Fibroblast of skin of right biceps (primary cell): ENCODE results near the gene PTOV1.

Source experiments
- DNase-seq: peaks from one replicate; pipeline ENCODE4 v3.0.0-alpha.2; 2013

Gene PTOV1

DNA sequence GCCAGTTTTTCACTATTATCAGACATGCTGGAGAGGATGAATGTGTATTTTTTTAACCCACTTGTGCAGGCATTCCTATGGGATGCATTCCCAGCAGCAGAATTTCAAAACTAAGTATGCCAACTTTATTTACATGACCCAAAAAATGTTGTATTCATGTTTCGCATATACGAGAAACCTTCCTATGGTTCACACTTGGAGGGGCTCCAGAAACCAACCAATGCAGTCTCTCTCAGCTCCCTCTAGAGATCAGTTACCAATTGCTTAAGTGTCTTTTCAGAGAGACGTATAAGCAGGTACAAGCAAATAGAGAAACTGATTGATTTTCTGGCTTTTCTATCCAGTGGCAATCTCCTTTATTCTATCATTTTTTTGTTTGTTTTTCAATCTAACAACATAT is 5.5 kb upstream of the PTOV1 start:
- DNase-seq: no peak

DNA sequence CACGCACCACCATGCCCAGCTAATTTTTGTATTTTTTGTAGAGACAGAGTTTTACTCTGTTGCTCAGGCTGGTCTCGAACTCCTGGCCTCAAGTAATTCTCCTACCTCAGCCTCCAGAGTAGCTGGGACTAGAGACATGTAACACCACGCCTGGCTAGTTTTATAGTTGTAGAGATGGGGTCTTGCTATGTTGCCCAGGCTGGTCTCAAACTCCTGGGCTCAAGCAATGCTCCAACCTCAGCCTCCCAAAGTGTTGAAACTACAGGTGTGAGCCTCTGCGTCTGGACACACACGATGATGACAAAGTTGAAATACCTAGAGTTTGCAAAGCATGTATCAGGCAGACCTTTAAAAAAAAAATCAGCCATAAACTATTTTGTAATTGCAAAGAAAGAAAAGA is 4.6 kb upstream of the PTOV1 start:
- DNase-seq: no peak

DNA sequence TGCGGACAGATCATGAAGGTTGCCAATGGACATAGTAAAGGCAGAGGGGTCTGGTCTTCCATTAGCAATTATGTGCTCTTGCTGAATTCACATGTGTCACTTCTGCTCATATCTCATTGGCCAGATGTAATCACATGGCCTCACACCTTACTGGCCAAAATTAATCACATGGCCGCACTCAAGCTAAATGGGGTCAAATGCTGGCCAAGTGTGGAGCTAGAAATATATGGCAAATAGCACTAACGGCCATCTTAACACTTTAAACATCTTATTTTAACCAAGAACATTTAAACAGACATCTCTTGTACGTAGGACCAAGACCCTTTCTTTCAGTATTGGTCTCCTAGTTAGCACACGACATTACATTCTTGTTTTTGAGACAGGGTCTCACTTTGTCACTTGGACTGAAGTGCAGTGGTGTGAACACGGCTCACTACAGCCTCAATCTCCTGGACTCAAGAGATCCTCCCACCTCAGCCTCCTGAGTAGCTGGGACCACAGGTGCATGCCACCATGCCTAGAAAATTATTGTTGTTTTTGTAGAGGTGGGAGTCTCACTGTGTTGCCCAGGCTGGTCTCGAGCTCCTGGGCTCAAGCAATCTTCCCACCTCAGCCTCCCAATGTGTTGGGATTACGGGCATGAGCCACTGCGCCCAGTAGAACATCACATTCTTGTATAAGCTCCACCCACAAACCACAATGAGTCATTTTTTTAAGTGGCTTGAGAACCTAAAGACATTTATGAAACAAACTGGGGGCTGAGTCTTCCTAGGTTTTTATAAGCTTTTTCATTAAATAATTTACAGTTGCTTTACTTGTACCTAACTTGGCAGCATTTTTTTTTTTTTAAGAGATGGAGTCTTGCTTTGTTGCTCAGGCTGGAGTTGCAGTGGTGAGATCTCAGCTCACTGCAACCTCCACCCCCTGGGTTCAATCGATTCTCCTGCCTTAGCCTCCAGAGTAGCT is 2.9 kb upstream of the PTOV1 start:
- DNase-seq: peak; percentile 88

DNA sequence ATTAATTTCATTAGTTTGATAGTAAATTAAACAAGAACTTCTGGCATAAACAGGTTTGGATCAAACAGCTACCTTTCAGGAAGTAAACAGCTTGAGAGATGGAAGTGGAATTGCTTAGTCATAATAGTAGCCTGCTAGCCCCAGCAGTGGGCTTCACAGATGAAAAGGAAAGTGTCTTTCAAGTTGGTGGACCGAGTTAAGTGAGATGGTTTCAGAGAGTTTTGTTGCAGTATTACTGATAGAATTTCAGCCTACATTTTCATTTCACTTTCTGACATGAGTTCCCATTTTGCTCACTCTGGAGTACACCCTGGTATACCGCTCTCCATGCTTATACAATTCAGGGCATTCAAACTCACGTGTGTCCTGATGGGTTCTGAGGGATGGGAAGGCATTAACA is 2.0 kb upstream of the PTOV1 start:
- no peak for DNase-seq

DNA sequence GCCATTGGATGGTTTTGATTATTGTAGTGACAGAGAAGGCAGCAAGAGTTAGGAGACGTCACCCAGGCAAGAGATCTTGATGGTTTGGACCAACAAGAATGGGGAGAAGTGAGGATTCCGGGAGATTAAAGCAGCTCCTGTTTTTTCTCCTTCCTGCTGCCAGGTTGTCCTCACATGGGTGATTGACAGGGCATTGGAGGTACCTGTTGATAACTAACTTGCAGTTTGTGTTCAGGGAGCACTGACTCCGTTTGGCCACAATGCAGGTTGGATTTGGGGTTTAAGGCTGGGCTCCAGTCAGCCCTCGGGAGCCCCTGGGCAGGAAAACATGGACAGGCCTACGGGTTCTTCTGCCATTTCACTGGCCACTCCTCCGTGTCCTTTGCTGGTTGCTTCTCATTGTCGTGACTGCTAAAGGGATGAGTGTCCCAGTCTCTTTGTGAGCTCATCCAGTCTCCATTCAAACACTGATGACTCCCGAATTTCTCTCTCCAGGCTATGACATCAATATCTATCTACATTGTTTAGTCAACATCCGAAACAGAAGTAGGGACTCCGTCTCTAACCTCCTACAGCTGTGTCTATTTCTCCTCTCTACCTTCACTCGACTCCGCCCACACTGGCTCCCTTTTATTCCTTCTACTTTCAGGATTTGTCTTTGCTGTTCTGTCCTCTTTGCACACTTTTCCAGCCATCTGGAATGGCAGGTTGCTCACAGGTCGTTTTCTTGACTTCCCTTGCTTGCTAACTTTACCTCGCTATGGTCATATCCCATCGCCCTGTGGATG is 1.3 kb upstream of the PTOV1 start:
- DNase-seq: no peak

DNA sequence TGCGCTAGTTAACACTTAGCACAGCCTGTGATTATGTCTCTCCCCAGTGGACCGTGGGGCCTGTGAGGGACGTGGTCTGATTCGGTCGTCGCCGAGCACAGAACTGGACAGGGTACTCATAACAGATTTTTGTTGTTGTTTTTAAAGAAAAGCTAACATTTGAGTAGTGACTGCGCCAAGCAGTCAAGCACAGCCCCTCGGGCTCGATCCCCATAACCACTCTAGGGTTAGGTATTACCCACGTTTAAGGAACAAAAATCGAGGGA is 805 bp upstream of the PTOV1 start:
- DNase-seq: no peak

DNA sequence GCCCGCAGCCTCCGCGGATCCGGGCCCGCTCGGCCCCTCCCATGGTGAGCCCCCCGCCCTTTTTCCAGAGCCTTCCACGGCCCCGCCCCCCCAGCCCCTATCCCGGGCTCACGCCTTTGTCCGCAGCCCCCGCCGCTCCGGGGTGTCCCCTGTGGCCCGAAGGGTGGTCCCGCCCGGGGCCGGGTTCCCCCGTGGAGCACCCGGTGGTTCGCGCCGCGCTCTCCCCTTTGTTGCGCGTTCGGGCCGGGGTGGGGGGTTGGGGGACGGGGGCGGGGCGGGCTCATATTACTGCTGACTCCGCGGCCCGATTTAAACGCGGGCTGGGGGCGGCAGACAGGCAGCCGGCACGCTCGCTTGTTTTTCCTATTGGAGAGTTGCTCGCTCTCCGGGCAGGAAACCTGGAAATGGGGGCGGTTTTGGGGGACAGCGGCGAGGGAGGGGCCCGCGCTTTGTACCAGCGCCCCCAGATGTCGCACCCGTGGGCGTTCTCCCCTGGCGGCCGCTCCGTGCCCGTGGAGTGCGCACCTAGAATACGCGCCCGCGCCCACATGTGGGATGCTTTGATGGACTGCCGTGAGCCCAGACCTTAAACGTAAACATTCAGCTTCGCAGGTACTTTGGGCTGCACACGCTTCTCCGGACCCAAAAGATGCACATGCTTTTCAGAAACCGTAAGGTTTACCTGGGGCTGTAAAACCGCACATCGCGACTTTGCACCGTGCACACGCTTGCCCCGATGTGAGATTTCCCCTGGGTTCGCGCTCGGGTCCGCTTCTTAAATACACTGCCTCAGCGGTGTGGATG is 699 bp downstream of the PTOV1 start:
- DNase-seq: peak; percentile 58

DNA sequence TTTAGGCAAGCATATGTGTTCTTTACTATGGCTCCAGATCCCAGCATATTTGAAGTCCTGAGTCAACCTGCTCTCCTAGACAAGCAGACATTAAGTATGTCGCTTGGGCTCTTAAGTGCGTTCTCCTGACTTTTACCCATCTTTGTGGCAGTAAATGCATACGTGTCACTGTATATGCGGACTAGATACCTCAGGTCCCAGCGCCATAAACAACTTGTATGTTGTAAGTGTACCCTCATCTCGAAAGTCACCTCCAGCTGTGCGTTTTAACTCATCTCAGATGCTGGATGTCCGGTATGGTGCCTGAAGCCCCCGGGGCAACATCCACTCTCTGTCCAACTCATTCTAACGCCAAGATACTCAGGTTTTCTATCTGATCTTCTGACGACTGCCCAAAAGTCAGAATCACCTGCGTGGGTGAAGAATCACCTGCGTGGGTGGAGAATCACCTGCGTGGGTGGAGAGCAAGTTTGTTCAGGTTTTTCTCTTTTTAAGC is 1.7 kb downstream of the PTOV1 start:
- DNase-seq: no peak

DNA sequence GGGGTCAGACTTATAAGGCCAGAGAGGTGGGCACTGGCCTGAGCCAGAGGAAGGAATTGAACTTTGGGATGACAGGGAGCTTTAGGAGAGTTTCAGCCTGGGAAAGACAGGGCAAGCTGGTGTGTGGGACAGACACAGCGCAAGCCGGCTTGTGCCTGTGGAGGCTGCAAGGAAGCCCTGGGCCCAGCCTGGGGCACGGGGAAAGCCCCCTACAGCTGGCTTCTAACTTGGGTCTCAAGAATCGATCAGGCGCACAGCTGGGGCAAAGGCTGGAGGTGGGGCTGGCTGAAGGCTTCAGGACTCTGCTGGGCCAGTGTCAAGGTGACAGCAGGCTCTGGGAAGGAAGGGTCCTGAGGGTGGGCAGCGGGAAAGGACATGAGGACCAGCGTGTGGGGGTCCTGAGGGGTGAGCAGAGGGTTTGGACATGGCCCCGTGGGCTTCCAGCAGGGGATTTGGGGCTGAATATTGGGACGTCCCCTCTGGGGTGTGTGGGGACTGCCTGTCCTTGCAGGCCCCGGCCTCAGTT is 3.0 kb downstream of the PTOV1 start:
- DNase-seq: no peak

DNA sequence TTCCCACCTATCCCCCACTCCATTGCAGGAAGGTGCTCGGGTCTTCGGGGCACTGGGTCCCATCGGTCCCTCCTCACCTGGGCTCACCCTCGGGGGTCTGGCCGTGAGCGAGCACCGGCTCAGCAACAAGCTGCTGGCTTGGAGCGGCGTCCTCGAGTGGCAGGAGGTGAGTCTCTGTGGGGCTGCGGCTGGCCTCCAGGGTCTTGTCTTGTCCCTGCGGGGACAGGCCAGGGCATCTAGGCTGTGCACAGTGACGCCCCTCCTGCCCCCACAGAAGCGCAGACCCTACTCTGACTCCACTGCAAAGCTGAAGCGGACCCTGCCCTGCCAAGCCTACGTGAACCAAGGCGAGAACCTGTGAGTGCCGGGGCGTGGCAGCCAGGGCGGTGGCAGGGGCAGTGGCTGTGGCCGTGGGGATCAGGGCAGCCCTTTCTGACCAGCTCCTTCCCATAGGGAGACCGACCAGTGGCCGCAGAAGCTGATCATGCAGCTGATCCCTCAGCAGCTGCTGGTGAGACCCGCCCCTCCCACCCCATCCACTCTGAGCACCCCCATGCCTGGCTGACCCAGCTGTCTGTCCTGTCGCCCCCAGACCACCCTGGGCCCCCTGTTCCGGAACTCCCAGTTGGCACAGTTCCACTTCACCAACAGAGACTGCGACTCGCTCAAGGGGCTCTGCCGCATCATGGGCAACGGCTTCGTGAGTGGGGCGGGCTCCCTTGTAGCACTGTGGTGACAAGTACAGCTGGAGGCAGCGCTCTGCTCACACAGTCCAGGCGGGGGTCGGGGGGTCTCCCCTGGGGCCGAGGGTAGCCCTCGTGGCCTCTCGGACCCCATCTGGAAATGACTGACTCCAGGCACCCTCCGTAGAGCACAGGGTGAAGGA is 3.7 kb downstream of the PTOV1 start:
- no peak for DNase-seq

DNA sequence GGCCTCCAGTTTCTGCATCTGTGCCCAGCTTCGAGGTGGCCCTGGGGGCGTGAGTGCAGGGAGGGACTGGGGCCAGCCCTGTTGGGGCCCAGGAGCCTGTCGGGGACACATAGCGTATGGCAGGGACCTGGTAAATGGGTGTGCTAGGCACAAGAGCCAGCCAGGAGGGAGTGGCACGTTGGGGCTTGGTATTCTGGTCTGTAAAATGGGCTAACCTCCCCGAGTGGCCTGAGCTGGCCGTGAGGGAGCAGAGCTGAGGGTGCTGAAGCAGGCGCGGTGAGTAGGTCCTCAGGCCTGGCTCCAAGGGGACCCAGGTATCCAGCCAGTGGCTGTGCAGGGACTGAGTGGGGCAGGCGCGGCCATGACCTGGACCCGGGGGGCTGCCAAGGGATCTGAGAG is 4.3 kb downstream of the PTOV1 start:
- no peak for DNase-seq

DNA sequence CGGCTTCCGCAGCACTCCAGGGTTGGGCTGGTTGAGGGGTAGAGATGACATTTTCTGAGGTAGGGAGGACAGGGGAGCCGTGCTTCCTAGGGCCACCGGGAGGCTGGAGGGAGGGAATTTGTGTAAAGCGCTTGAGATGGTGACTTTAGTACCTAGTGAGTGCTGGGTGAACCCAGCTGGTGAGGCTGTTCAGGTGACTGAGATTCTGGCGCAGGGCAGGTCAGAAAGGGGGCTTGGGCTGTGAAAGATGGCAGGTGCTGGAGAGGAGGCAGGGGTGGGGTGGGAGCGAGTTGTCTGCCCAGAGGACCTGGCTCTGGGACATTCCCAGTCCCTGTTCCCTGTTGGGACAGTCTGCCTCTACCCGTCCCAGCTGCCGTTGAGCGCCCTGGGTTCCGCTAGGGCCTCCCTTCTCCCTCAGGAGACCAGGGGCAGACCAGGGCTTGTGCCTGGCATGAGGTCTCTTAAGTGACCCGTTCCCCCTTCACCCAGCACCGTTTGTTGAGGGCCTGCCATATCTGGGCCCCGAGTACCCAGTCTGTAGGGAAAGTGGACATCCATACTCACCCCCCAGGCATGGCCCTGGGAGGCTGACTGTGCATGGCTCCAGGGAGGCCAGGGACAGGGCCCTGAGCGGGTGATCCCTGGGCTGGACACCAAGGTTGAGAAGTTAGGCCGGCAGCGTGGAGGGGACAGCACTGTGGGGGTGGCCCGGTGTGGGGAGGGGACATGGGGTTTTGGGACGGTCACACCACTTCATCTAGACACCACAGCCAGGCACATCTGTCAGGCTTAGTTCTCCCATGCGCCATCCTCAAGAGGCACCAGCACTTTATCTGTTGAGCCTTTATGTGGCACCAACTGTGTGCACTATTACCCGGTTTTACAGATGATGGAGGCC is 5.0 kb downstream of the PTOV1 start:
- DNase-seq: no peak

DNA sequence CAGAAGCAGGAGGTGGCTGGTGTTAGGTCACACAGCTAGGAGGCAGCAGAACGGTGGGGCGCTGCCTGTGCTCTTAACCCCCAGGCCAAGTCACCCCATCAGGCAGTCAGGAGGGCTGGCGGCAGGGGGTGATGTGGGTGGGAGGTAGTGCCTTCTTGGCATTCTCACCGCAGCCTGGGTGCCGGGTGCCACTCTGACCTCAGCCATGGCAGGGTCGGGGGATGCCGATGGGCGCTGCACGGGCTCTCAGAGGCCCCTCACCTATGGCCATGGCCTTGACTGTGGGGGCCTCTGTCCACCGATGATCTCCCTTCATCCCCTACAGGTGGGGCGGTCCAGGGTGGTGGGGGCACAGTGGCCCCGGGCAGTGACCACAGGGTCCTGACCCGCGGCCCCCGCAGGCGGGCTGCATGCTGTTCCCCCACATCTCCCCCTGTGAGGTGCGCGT is 5.6 kb downstream of the PTOV1 start:
- DNase-seq: no peak

DNA sequence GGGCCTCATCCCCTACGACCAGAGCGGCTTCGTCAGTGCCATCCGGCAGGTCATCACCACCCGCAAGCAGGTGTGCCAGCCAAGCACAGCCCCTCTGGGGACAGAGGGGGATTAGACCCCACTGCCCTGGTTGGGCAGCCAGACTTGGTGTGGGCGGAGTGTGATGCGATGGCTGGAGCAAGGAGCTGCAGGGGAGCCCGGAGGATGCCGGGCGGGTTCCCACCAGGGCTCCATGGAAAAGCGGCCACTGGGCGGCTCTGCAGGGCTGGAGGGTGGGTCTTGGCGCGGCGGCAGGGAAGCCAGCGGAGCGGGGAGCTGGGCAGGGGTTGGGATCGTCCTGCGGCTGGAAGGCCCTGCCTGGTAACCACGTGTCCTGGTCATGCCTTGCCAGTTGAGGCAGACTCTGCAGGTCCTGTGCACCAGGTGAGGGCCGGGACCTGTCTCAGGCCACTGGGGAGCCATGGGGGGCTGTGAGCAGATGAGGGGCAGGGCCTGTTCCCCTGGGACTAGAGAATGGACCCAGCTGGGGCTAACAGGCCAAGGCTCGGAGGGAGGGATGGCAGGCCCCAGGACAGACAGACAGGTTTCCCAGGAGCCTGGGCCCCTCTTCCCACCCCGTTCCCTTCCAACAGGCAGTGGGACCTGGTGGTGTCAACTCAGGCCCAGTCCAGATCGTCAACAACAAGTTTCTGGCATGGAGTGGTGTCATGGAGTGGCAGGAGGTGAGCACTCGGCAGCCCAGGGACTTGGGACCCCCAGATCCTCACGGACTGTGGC is 6.3 kb downstream of the PTOV1 start:
- DNase-seq: no peak

DNA sequence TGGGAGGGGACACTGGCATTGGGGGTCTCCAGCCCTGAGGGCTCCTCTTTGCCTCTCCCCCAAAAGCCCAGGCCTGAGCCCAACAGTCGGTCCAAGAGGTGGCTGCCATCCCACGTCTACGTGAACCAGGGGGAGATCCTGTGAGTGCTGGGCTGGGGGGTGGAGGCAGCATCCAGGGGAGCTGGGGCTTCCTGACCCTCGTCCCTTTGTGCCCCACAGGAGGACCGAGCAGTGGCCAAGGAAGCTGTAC is 6.8 kb downstream of the PTOV1 start:
- no peak for DNase-seq

DNA sequence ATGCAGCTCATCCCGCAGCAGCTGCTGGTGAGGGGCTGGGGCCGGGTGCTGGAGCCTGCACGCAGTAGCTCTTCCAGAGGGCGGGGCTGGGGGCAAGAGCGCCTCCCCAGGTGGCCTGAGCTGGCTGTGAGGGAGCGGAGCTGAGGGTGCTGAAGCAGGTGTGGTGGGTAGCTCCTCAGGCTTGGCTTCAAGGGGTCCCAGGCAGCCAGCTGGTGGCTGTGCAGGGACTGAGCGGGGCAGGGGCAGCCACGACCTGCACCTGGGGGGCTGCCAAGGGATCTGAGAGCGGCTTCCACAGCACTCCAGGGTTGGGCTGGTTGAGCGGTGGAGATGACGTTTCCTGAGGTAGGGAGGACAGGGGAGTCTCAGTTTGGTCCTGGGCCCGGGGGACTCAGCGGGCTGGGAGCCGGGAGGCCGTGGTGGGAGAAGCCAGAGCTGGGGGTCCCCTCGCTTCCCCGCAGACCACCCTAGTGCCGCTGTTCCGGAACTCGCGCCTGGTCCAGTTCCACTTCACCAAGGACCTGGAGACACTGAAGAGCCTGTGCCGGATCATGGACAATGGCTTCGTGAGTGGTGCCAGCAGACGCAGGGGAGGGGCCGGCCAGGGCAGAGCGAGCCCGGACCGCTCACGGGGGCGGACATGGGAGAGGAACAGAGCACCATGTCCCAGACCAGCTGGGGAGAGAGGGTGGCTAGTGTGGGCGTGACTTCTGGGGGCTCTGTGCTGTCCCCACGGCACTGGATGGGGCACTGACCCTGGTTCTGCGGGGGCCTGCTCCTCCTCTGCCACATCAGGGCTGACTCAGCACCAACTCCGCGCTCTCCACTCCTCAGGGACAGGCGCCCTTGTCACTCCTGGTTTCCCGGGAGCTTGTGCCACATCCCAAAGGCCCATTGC is 7.4 kb downstream of the PTOV1 start:
- no peak for DNase-seq

DNA sequence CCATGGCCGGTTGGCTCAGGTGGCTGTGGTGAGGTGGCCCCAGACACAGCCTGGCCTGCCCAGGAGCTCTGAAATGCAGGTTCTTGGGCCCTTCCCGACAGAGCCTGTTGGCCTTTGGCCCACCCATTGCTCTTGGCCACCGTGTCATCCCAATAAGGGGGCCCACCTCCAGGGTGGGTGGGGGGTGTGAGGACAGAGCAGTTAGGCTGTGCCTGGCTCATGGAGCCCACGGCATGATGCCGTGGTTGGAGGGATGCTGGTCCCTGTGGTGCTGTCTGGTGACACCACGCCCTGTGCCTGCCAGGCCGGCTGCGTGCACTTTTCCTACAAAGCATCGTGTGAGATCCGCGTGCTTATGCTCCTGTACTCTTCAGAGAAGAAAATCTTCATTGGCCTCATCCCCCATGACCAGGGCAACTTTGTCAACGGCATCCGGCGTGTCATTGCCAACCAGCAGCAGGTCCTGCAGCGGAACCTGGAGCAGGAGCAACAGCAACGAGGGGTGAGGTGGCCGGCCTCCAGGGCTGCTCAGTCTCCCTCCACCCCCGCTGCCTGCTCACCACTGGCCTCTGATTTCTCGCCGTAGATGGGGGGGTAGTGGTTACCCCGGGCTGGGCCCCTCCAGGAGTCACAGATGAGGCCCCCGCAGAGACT is 8.8 kb downstream of the PTOV1 start:
- DNase-seq: no peak

DNA sequence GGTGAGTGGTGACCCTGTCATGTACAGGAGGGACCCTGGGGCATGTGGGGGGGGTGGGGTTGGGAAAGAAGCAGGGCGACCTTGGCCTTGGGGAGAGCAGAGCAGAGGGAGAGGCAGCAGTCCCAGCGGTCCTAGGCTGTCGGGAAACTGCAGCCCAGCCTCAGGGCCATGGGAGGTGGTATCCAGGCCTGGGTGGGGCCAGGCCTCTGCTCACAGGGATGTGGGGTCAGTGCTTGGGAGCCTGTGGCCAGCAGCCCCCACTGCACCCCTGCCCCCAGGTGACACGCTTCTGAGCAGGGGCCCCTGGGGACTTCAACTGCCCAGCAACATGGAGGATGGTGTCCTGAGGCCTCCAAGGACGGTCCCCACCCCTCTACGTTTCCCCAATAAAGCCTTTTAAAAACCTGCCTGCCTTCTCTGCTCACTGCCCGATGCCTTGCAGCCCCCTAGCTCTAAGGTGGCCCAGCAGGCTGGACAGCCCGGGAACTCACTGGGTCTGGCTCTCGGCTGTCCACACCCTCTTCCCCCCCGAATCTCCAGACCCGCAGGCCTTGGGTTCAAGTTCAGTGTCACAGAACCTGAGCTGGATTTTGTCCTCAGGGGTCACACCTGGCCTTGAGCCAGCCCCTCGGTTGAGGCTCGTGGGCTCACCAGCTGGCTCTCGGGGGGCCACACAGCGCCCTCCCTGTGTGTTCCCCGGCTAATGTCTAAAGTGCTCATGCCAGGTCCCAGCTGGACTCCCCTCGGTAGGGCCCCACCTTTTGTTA is 9.6 kb downstream of the PTOV1 start:
- DNase-seq: no peak
